Mesodermal cell (in vitro differentiated cells): ENCODE measurements around the gene EDDM3A. TPM values are rescaled to one million over a fixed set of nuclear protein-coding genes. Genes with fewer than 3 reads are reported as not detected.
"Not testable (repeated sequence)": the region's sequence is repeated elsewhere in the genome, so short reads cannot be mapped to it uniquely, and the experiment has no call there.

Experiments used
- H3K27ac ChIP-seq: 2 replicates; pipeline ENCODE4 v1.7.0; 2013; ENCODE audit warnings: mild to moderate bottlenecking, low read depth, low read length, moderate library complexity; ENCODE audit not compliant: severe bottlenecking
- H3K36me3 ChIP-seq: 2 replicates; pipeline ENCODE4 v1.7.1; 2013; ENCODE audit warnings: mild to moderate bottlenecking, low read length, moderate library complexity; ENCODE audit not compliant: control insufficient read depth, insufficient read depth
- H3K4me1 ChIP-seq: one replicate; pipeline ENCODE4 v1.7.1; 2013; ENCODE audit warnings: mild to moderate bottlenecking, low read length; ENCODE audit not compliant: insufficient read depth, control insufficient read depth, poor library complexity, severe bottlenecking
- H3K4me3 ChIP-seq: 2 replicates; pipeline ENCODE4 v1.7.0; 2013; ENCODE audit warnings: low read length, control low read depth, mild to moderate bottlenecking; ENCODE audit not compliant: insufficient read depth, poor library complexity, severe bottlenecking; ENCODE audit errors: extremely low read depth
- H3K9me3 ChIP-seq: 2 replicates; pipeline ENCODE4 v1.7.1; 2013; ENCODE audit warnings: mild to moderate bottlenecking, low read length, moderate library complexity; ENCODE audit not compliant: control insufficient read depth
- WGBS, 2 experiments: methylation state at CpG; one replicate each; pipeline ENCODE4 v1.1.5; 2013; ENCODE audit warnings: missing lambda C conversion rate in 2 of 2; ENCODE audit not compliant: insufficient coverage in 2 of 2; 5-methylcytosine and 5-hydroxymethylcytosine counted together
- polyA plus RNA-seq, 2 experiments: library from polyadenylated mRNA; stranded (reverse); fragments of 50-300 nt; gene quantifications; one replicate each; pipeline ENCODE4 v1.2.3, GENCODE V29; 2013

EDDM3A gene, protein sequence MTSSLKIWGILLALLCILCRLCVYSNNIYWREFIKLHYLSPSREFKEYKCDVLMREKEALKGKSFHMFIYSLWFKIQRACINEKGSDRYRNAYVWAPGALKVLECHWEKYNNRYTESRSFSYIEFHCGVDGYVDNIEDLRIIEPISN
- not detected for polyA plus RNA-seq (2013, experiment 1 of 2)
- not detected for polyA plus RNA-seq (2013, experiment 2 of 2)

DNA sequence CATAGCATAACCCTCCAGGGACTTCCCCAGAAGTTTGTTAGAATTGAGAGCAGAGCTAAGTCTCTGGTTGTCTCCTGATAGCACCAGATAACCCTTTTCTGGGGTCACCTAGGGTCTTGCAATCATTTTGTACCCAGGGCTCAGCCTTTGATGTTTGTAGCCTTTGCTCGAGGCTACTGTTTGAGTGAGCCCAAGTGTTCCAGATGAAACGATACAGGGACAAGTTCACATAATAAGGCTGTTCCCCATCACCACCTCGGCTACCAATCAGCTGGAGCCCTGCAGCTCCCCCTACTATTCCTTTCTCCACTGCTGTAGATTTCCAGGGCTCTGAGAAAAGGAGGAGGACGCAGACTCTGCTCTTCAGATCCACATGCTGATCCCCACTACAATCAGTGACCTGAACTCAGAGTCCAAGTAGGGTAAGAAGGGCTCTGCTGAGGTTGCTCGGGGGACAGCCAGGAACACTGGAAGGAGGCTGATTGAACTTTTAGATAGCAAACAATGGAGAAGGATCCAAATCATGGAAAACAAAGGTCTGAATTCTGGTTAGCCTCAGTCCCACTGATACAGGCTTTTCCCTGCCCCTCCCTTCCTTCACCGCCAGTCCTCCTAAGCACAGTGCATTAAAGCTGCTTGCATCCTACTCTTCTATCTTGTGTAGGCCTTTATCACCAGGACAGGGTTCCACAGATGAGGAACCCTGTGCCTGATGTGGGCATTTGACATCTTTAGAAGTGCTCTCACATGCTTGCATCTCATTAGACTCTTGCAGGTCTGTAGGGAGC is at the start of gene EDDM3A:
TSS of gene EDDM3A (plus strand) at position 317 of the 788 bp plus-strand sequence. CDS start 1,694 bp downstream, outside the sequence.
- Histone ChIP-seq H3K4me3 (no peak within 1 kb of the TSS), H3K9me3 (no peaks in the 10 kb centered on the region), H3K36me3 (no peaks in the 10 kb centered on the region), H3K27ac (no peak within 1 kb of the TSS), H3K4me1 (no peaks in the 10 kb centered on the region)
- WGBS, 2 experiments, result 89 to 92% methylated on average over 4 to 5 of the region's 6 CpGs

DNA sequence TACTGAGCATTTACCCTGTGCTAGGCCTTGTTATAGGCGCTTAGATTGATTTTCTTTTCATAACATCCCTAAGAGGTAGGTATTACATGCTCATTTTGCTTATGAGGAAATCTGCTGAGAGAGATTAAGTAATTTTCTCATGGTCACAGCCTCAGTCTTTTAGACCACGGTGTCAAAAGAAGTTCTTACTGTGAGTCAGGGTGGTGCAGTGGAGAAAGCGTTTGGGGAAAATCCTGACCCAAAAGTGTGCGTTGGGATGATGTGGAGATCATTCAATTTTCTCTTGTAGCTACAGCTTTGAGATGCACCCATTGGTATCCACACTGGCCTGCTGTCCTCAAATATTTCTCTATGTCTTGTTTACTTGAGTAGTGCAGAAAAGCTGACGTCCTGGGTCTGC is 48.9 kb upstream of the EDDM3A start:
- H3K27ac ChIP-seq, result no peak overlapping the region
- H3K9me3 ChIP-seq, result no peaks in the 10 kb centered on the region
- H3K4me1 ChIP-seq, result no peaks in the 10 kb centered on the region
- WGBS, 2 experiments, result 86 to 94% methylated on average over 2 to 3 of the region's 5 CpGs
- no peak overlapping the region for H3K4me3 ChIP-seq
- no peaks in the 10 kb centered on the region for H3K36me3 ChIP-seq

DNA sequence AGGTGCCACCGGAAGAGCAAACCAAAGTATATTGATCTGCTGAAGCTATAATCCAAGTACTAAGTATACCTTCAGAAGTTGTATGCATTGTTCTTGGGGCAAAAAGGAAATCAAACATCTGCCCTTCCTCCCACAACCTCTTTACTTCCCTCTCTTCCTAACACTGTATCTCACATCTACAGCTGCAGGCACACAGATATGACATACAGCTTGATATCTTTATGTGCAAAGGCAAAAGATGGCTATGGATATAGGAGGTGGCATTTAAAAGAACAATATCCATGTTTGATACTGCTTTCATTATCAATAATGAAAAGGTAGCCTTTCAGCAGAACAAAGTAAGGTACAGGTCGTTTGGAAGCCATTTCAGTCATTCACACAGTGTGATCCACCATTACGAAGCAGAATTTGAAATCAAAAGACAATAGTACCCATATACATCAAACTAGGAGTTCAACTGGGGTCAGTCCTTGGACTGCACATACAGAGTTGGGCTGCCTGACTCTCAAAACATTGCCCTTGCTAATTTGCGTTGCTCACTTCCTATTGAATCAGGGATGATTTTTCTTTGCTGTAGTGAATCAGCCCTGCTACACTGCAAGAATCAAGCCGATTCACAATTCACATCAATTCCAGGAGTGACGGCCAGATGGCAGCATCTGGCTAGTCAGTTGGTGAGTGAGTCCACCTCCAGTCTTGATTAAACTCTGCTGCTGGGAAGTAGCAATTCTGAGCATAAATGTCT is 48.2 kb upstream of the EDDM3A start:
- 28 to 64% methylated on average over 2 to 5 of the region's 6 CpGs for WGBS, 2 experiments
- H3K27ac ChIP-seq, result no peak overlapping the region

DNA sequence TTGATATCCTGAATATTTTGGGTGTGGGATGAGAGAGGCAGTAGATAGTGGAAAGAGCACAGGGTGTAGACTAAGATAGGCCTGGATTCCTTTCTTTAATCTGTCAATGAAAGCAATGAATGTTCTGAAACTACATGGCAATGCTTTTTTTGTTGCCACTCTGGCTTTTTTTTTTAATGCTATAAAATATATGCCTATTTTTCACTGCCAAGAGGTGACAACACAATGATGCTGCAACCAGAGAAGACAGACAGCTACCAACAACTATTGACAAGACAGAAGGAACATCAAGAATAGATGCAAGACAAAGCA is 47.7 kb upstream of the EDDM3A start:
- H3K27ac ChIP-seq, result no peak overlapping the region
- H3K9me3 ChIP-seq, result no peaks in the 10 kb centered on the region
- H3K4me3 ChIP-seq, result no peak overlapping the region
- no peaks in the 10 kb centered on the region for H3K36me3 ChIP-seq
- no peaks in the 10 kb centered on the region for H3K4me1 ChIP-seq

More for the DNA sequence above, 48.2 kb upstream of the EDDM3A start:
- Histone ChIP-seq H3K4me3 (no peak overlapping the region), H3K36me3 (no peaks in the 10 kb centered on the region), H3K4me1 (no peaks in the 10 kb centered on the region), H3K9me3 (no peaks in the 10 kb centered on the region)

DNA sequence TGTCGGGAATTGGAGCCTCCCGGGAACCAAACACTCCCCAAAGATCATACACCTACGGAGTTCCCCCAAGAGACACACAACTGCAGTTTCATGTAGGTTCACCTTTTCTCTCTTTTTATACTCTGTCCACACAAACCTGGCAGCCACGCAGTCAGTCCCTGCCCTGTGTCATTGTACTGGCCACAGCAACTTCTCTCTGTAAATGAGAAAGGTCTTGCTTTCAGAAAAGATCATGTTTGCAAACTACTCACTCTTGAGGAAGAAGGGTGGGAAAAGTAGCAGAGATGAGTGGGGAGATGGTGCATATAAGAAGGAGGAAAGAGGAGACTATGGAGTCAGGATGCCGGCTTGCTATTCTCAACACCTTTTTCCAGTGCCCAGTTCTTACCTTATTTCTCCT is 46.8 kb upstream of the EDDM3A start:
- Histone ChIP-seq H3K4me1 (no peaks in the 10 kb centered on the region), H3K9me3 (no peaks in the 10 kb centered on the region), H3K36me3 (no peaks in the 10 kb centered on the region), H3K27ac (no peak overlapping the region), H3K4me3 (no peak overlapping the region)
- 88 to 100% methylated on average over 4 to 5 of the region's 5 CpGs for WGBS, 2 experiments

DNA sequence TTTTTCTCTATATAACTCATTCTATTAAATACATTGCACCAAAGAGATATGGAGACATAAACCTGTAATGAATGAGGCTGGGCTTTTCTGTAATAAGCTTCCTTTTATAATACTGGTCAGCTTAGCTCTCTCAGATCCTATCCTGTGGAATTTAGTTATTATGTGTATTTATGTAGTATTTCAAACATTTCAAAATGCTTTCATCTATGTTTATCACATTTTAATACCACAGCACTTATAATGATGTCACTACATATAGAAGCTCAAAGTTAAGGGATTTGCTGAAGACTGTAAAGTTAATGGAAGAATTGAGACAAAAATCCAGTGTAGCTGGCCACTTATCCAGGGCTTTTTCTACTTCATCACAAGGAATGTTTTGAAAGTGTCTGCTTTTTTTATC is 45.8 kb upstream of the EDDM3A start:
- Histone ChIP-seq H3K27ac (no peak overlapping the region), H3K9me3 (peaks cover under 1% of the 10 kb centered on the region), H3K36me3 (no peaks in the 10 kb centered on the region), H3K4me1 (no peaks in the 10 kb centered on the region), H3K4me3 (no peak overlapping the region)

DNA sequence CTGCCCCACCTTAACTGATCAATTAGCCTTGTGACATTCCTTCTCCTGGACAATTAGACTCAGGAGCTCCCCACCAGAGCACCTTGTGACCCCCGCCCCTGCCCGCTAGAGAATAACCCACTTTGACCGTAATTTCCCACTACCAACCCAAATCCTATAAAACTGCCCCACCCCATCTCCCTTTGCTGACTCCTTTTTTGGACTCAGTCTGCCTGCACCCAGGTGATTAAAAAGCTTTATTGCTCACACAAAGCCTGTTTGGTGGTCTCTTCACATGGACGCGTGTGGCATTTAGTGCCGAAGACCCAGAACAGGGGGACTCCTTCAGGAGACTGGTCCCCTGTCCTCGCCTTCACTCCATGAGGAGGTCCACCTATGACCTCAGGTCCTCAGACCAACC is 44.7 kb upstream of the EDDM3A start:
- H3K27ac ChIP-seq, H3K4me1 ChIP-seq, H3K4me3 ChIP-seq, H3K36me3 ChIP-seq: not testable (repeated sequence)
- 94 to 97% methylated on average over 3 to 6 of the region's 7 CpGs for WGBS, 2 experiments
- peaks cover 10% of the 10 kb centered on the region for H3K9me3 ChIP-seq

DNA sequence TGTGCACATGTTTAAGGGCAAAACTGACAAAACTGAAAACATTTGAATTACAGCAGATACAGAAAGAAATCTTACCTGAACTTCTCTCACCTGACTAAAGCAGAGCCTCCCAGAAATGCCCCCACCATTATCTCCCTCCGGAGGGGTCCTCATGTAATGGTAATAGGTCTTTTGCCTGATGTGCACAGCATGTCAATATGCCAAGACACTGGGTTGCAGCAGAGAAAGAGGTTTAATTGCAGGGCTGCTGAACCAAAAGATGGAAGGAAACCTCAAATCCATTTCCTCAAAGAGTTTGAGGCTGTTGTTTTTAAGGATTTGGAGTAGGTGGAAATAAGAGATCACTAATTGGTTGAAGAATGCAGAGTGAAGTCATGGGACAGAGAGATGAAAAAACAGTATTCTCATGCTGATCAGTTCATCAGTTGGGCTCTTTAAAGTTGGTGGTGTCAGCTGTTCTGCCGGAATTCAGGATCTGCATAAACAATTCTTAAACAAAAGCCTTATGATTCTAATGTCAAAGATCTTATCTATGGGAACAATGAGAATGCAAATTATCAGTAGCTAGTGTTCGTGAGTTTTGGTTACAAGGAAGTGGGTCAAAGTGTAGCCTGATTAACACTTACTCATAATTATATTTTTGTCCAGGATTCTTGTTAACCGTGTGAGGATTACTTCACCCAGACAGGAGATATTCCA is 38.9 kb upstream of the EDDM3A start:
- peaks cover 15% of the 10 kb centered on the region for H3K9me3 ChIP-seq
- no peaks in the 10 kb centered on the region for H3K36me3 ChIP-seq
- H3K4me1 ChIP-seq, result peaks cover 2% of the 10 kb centered on the region
- H3K4me3 ChIP-seq, result no peak overlapping the region
- no peak overlapping the region for H3K27ac ChIP-seq
- 100% methylated on average over 1 of the region's 4 CpGs; no CpG with 5 or more reads in 1 of the 2 experiments for WGBS, 2 experiments

DNA sequence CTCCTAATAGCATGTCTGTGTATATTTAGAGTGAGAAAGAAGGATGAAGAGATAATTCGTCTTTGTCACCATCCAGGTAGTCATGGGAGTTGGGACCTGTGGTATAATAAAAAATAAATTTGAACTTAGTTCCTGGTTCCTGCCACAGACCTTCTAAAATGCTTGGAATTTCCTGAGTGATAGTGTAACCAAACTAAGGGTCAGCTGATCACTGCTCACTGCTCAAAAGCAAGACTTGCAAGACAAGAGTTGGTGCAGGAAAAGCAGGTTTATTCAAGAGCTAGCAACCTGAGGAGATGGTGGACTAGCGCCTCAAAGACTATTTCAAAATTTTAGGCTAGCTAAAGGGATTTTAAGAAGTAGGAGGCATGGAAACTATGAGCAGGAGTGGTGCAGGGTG is 38.1 kb upstream of the EDDM3A start:
- Histone ChIP-seq H3K36me3 (no peaks in the 10 kb centered on the region), H3K27ac (no peak overlapping the region), H3K9me3 (peaks cover 15% of the 10 kb centered on the region), H3K4me3 (no peak overlapping the region), H3K4me1 (peaks cover 2% of the 10 kb centered on the region)
- WGBS, 2 experiments, result 89% methylated on average over 1 of the region's 2 CpGs; no CpG with 5 or more reads in 1 of the 2 experiments

DNA sequence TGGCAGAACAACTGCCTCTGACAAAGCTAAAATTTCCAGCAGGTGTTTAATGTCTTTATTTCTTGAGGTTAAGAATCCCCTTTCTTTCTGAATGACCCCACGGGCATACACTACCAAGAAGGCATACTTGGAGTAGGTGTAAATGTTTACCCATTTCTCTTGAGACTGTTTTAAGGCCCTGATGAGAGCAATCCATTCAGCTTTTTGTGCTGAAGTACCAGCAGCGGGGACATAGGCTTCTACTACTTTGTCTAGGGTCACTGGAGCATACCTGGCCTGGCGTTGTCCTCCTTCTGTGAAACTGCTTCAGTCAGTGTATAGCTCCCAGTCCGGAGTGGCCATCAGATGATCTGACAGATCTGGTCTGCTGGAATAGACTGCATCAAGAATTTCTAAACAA is 34.4 kb upstream of the EDDM3A start:
- peaks cover 4% of the 10 kb centered on the region for H3K9me3 ChIP-seq
- no peak overlapping the region for H3K4me3 ChIP-seq
- peaks cover 2% of the 10 kb centered on the region for H3K4me1 ChIP-seq
- H3K36me3 ChIP-seq, result no peaks in the 10 kb centered on the region
- WGBS, 2 experiments, result 50 to 67% methylated on average over 2 to 3 of the region's 4 CpGs
- no peak overlapping the region for H3K27ac ChIP-seq
